Measurements from ENCODE around the gene CHRDL1.

GRCh38 chrX:110836001-110836400 lies 40.4 kb upstream of the CHRDL1 start:
- TF ChIP-seq GATA3 (IDR thresholded peaks at IDR 0.05; ENCODE audit: low read depth, low read length): no peak
- TF ChIP-seq GATA2 (IDR thresholded peaks at IDR 0.05; ENCODE audit: low read depth, low read length): no peak
